GM10847 (cell line): ENCODE measurements around the gene KCNC1.

Experiments used
- POLR2A ChIP-seq: IDR thresholded peaks from 2 replicates; pipeline ENCODE4 v1.6.1; 2011; ENCODE audit not compliant: insufficient read length; ENCODE audit errors: extremely low read depth

Gene KCNC1

GRCh38 chr11:17778956-17779860 is 44.6 kb downstream of the KCNC1 start:
- no peak for TF ChIP-seq POLR2A

- no peak for TF ChIP-seq POLR2A
These were observed 45.4 kb downstream of the KCNC1 start for GRCh38 chr11:17779861-17780594.

- TF ChIP-seq POLR2A = no peak
These were observed 46.1 kb downstream of the KCNC1 start for GRCh38 chr11:17780668-17781067.

GRCh38 chr11:17781221-17781620 is 46.6 kb downstream of the KCNC1 start:
- TF ChIP-seq POLR2A = no peak

- TF ChIP-seq POLR2A = no peak
These were observed 47.0 kb downstream of the KCNC1 start for GRCh38 chr11:17781626-17782025.

- TF ChIP-seq POLR2A = no peak
These were observed 47.6 kb downstream of the KCNC1 start for GRCh38 chr11:17782145-17782544.

GRCh38 chr11:17782603-17783337 is 48.2 kb downstream of the KCNC1 start:
- TF ChIP-seq POLR2A = no peak

GRCh38 chr11:17783878-17784277 is 49.3 kb downstream of the KCNC1 start:
- no peak for TF ChIP-seq POLR2A

GRCh38 chr11:17786824-17787525 is 52.4 kb downstream of the KCNC1 start:
- no peak for TF ChIP-seq POLR2A

- TF ChIP-seq POLR2A = no peak
These were observed 53.5 kb downstream of the KCNC1 start for GRCh38 chr11:17788084-17788483.

- no peak for TF ChIP-seq POLR2A
These were observed 55.9 kb downstream of the KCNC1 start for GRCh38 chr11:17790453-17790852.

- TF ChIP-seq POLR2A = no peak
These were observed 56.6 kb downstream of the KCNC1 start for GRCh38 chr11:17791144-17791543.

- TF ChIP-seq POLR2A = no peak
These were observed 57.6 kb downstream of the KCNC1 start for GRCh38 chr11:17792161-17792560.

GRCh38 chr11:17793642-17794170 is 59.1 kb downstream of the KCNC1 start:
- TF ChIP-seq POLR2A = no peak

GRCh38 chr11:17794981-17795380 is 60.4 kb downstream of the KCNC1 start:
- TF ChIP-seq POLR2A = no peak

GRCh38 chr11:17796154-17796553 is 61.6 kb downstream of the KCNC1 start:
- no peak for TF ChIP-seq POLR2A
